Keratinocyte (primary cell): ENCODE measurements around the gene PRKAG3. TPM values are rescaled to one million over a fixed set of nuclear protein-coding genes. Genes with fewer than 3 reads are reported as not detected.

Experiments used
- DNase-seq: peaks from one replicate; pipeline ENCODE4 v3.0.0-alpha.2; 2011; ENCODE audit warnings: low read depth, missing footprints, low spot score
- FAIRE-seq: peaks from 2 replicates; lab custom pipeline; 2011; peaks lifted over from hg19 to GRCh38; lab: Jason Lieb, UNC
- H2AFZ ChIP-seq: 2 replicates; pipeline ENCODE4 v1.6.0; 2012; ENCODE audit warnings: low read length, control low read depth, inconsistent platforms; ENCODE audit not compliant: control insufficient read depth
- H3K27ac ChIP-seq: 2 replicates; pipeline ENCODE4 v1.5.1; 2011; ENCODE audit warnings: low read length; ENCODE audit not compliant: control insufficient read depth, insufficient read depth
- H3K27me3 ChIP-seq: 3 replicates; pipeline ENCODE4 v1.6.0; 2011; ENCODE audit warnings: low read length; ENCODE audit not compliant: control insufficient read depth, insufficient read depth; ENCODE audit errors: extremely low read depth
- H3K36me3 ChIP-seq, 2 experiments: 2 replicates in 1 of 2; 3 replicates in 1 of 2; pipeline ENCODE4 v1.5.1; 2011; ENCODE audit warnings: low read length in 2 of 2, mild to moderate bottlenecking in 1 of 2; ENCODE audit not compliant: control insufficient read depth in 2 of 2, insufficient read depth in 2 of 2; ENCODE audit errors: extremely low read depth in 1 of 2
- H3K4me1 ChIP-seq: 3 replicates; pipeline ENCODE4 v1.5.1; 2011; ENCODE audit warnings: low read length; ENCODE audit not compliant: control insufficient read depth, insufficient read depth; ENCODE audit errors: extremely low read depth
- H3K4me2 ChIP-seq: 3 replicates; pipeline ENCODE4 v1.6.0; 2011; ENCODE audit warnings: low read depth, low read length; ENCODE audit not compliant: control insufficient read depth, insufficient read depth; ENCODE audit errors: extremely low read depth
- H3K4me3 ChIP-seq, 3 experiments: fragments of 200-600 bp in 1 of 3; sonication (generic) in 1 of 3; 2 replicates in 2 of 3; 3 replicates in 1 of 3; pipeline ENCODE4 v1.5.1; 2011 to 2016; ENCODE audit warnings: low read length in 3 of 3, mild to moderate bottlenecking in 3 of 3, control low read depth in 2 of 3, inconsistent platforms in 1 of 3, low read depth in 1 of 3, mixed read lengths in 1 of 3, mixed run types in 1 of 3, moderate library complexity in 1 of 3; ENCODE audit not compliant: control insufficient read depth in 2 of 3, insufficient read depth in 2 of 3; ENCODE audit errors: extremely low read depth in 1 of 3
- H3K79me2 ChIP-seq: 2 replicates; pipeline ENCODE4 v1.6.0; 2012; ENCODE audit warnings: low read length; ENCODE audit not compliant: control insufficient read depth, insufficient read depth
- H3K9ac ChIP-seq: 3 replicates; pipeline ENCODE4 v1.6.0; 2011; ENCODE audit warnings: low read length; ENCODE audit not compliant: control insufficient read depth, insufficient read depth; ENCODE audit errors: extremely low read depth
- H3K9me1 ChIP-seq: 3 replicates; pipeline ENCODE4 v1.6.0; 2011; ENCODE audit warnings: low read length; ENCODE audit not compliant: control insufficient read depth, insufficient read depth; ENCODE audit errors: extremely low read depth
- H3K9me3 ChIP-seq: 2 replicates; pipeline ENCODE4 v1.5.1; 2012; ENCODE audit warnings: low read depth, low read length; ENCODE audit not compliant: control insufficient read depth
- H4K20me1 ChIP-seq: 3 replicates; pipeline ENCODE4 v1.6.0; 2011; ENCODE audit warnings: low read length; ENCODE audit not compliant: control insufficient read depth, insufficient read depth; ENCODE audit errors: extremely low read depth
- CTCF ChIP-seq, 3 experiments: IDR thresholded peaks in 1 of 3; conservative IDR thresholded peaks in 1 of 3; optimal IDR thresholded peaks in 1 of 3; 2 replicates in 2 of 3; 3 replicates in 1 of 3; pipeline versions ENCODE3 to v1.5.1; 2011; ENCODE audit warnings: low read length in 3 of 3, mild to moderate bottlenecking in 3 of 3, moderate library complexity in 2 of 3, control low read depth in 1 of 3, inconsistent platforms in 1 of 3; ENCODE audit not compliant: insufficient read depth in 2 of 3; ENCODE audit errors: extremely low read depth in 1 of 3
- EZH2 ChIP-seq: IDR thresholded peaks from one replicate; pipeline ENCODE4 v1.6.1; 2012; ENCODE audit warnings: inconsistent platforms, mild to moderate bottlenecking, low read length, moderate library complexity
- dilution Hi-C: fragments of 300-500 bp; cut with MboI; formaldehyde crosslinking; loops from one replicate; pipeline ENCODE4 v1.7.0; 2020; ENCODE audit warnings: low sequenced_read_pairs; ENCODE audit not compliant: extremely low pct_ligation_motif_present
- polyA plus RNA-seq, 5 experiments: library from polyadenylated mRNA; depleted of rRNA in 3 of 5; stranded (reverse) in 3 of 5; stranded (forward) in 1 of 5; unstranded in 1 of 5; fragments of >200 nt; gene quantifications; 1 replicate in 1 of 5; 2 replicates in 3 of 5; 3 replicates in 1 of 5; pipeline versions ENCODE4 v1.2.1 to v1.2.3, GENCODE V29; 2011 to 2012; ENCODE audit warnings: missing spikeins in 2 of 5, low read depth in 1 of 5, low replicate concordance in 1 of 5

The PRKAG3 gene
- polyA plus RNA-seq, 1 donor (not counting 4 experiments of a cell fraction or from before 2014, with no cell fraction given) = not detected

GRCh38 chr2:218780046-218780445 is 51.6 kb downstream of the PRKAG3 start:
- Histone ChIP-seq H3K4me2 (no peak overlapping the region), H3K9me1 (no peaks in the 10 kb centered on the region), H2AFZ (no peak overlapping the region), H3K9me3 (peaks cover 6% of the 10 kb centered on the region), H3K9ac (no peak overlapping the region), H3K4me3 (no peak overlapping the region), H4K20me1 (no peaks in the 10 kb centered on the region), H3K27ac (no peak overlapping the region), H3K4me1 (no peaks in the 10 kb centered on the region), H3K79me2 (no peaks in the 10 kb centered on the region), H3K36me3 (no peaks in the 10 kb centered on the region), H3K27me3 (peaks cover 7% of the 10 kb centered on the region)
- DNase-seq (no peak), FAIRE-seq (no peak)
- no peak for TF ChIP-seq EZH2
- TF ChIP-seq CTCF (optimal IDR thresholded peaks at IDR 0.05 in 1 of 3, IDR thresholded peaks at IDR 0.05 in 1 of 3, conservative IDR thresholded peaks at IDR 0.05 in 1 of 3; ENCODE audit: extremely low read depth in 1 of 3, insufficient read depth in 2 of 3, low read length in 3 of 3) = no peak
- dilution Hi-C loops = no loop called here

DNA sequence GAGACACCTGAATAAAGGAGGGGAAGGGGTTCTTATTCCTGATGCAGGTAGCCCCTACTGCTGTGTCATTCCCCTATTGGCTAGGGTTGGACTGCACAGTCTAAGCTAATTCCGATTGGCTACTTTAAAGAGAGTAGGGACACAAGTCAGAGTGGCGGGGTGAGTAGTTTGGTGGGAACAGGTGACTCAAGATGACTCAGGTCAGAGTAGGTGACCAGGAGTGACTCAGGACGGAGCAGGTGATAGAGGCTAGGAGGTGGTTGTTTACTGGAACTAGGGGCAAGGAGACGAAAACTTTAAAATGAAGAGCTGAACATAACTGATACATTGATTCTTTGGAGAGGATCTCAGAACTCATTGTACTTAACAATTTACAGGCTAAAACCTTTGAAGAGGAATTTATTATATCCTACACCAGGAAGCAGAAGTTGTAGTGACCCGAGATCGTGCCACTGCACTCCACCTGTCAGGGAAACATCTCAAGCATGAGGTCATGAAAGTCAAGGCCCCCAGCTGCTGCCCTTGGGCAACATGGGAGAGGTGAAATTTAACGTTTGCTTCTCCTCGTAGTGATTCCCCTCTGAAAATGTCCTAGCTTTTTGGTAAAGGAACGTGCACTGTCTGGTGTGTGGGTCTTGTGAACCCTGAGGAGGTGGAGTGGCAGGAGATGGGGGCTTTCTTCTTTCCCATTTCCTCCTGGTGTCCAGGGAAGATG is 54.2 kb downstream of the PRKAG3 start:
- DNase-seq = no peak
- Histone ChIP-seq H3K4me1 (no peaks in the 10 kb centered on the region), H3K36me3 (no peaks in the 10 kb centered on the region), H3K9ac (no peak overlapping the region), H4K20me1 (no peaks in the 10 kb centered on the region), H3K9me3 (peaks cover 6% of the 10 kb centered on the region), H3K9me1 (no peaks in the 10 kb centered on the region), H3K79me2 (no peaks in the 10 kb centered on the region), H3K27me3 (peaks cover 7% of the 10 kb centered on the region), H3K27ac (no peak overlapping the region), H2AFZ (no peak overlapping the region), H3K4me2 (no peak overlapping the region), H3K4me3 (no peak overlapping the region)
- no peak for TF ChIP-seq EZH2
- TF ChIP-seq CTCF (optimal IDR thresholded peaks at IDR 0.05 in 1 of 3, IDR thresholded peaks at IDR 0.05 in 1 of 3, conservative IDR thresholded peaks at IDR 0.05 in 1 of 3; ENCODE audit: extremely low read depth in 1 of 3, insufficient read depth in 2 of 3, low read length in 3 of 3) = no peak
- dilution Hi-C loops = no loop called here
- no peak for FAIRE-seq
